H1 (cell line): ENCODE results near the gene SELENOI. TPM values are rescaled to one million over a fixed set of nuclear protein-coding genes. Genes with fewer than 3 reads are reported as not detected.

ENCODE experiments used
- CTCF ChIA-PET: fragments of 300-600 bp; sonication (Branson Sonifier 250); formaldehyde crosslinking; loops from one replicate; lab custom pipeline; 2021; ENCODE audit not compliant: partially characterized antibody; lab: Charles Lee
- POLR2A ChIA-PET: fragments of 300-600 bp; sonication (Branson Sonifier 250); formaldehyde crosslinking; loops from one replicate; lab custom pipeline; 2021; ENCODE audit warnings: inconsistent platforms; ENCODE audit not compliant: partially characterized antibody; lab: Charles Lee
- DNase-seq, 2 experiments: peaks; one replicate each; pipeline versions ENCODE4 v3.0.0 to v3.0.0-alpha.2; 2010 to 2022; ENCODE audit warnings: low spot score in 2 of 2, low read depth in 1 of 2, mixed read lengths in 1 of 2
- FAIRE-seq: peaks from 2 replicates; lab custom pipeline; 2011; peaks lifted over from hg19 to GRCh38; lab: Jason Lieb, UNC
- H2AFZ ChIP-seq: 2 replicates; pipeline ENCODE4 v1.8.1; 2012; ENCODE audit warnings: low read length, inconsistent platforms
- H2AK5ac ChIP-seq: 2 replicates; pipeline ENCODE4 v1.6.1; 2013; ENCODE audit warnings: low read depth, low read length
- H2BK120ac ChIP-seq: replicated peaks from 2 replicates; pipeline ENCODE3; 2013; ENCODE audit warnings: low read depth, low read length, inconsistent platforms
- H2BK12ac ChIP-seq: 2 replicates; pipeline ENCODE4 v1.6.1; 2013; ENCODE audit warnings: low read depth, low read length
- H2BK15ac ChIP-seq: 2 replicates; pipeline ENCODE4 v1.6.1; 2013; ENCODE audit warnings: low read length
- H2BK20ac ChIP-seq: 2 replicates; pipeline ENCODE4 v1.6.1; 2013; ENCODE audit warnings: low read length
- H2BK5ac ChIP-seq: 2 replicates; pipeline ENCODE4 v1.6.1; 2013; ENCODE audit warnings: low read depth, low read length
- H3K14ac ChIP-seq: 2 replicates; pipeline ENCODE4 v1.6.1; 2013; ENCODE audit warnings: inconsistent platforms; ENCODE audit not compliant: insufficient read length
- H3K18ac ChIP-seq: 2 replicates; pipeline ENCODE4 v1.6.1; 2013; ENCODE audit warnings: low read length; ENCODE audit errors: extremely low read depth
- H3K23ac ChIP-seq: 2 replicates; pipeline ENCODE4 v1.6.1; 2013; ENCODE audit warnings: inconsistent platforms; ENCODE audit not compliant: insufficient read length
- H3K23me2 ChIP-seq: 2 replicates; pipeline ENCODE4 v1.6.1; 2013; ENCODE audit warnings: low read depth, low read length
- H3K27ac ChIP-seq: 2 replicates; pipeline ENCODE4 v1.6.1; 2011; ENCODE audit warnings: low read depth, low read length, inconsistent platforms
- H3K27me3 ChIP-seq, 4 experiments: replicated peaks in 1 of 4; 1 replicate in 1 of 4; 2 replicates in 3 of 4; pipeline versions ENCODE4 v1.6.1 to v1.8.1; 2011 to 2013; ENCODE audit warnings: low read length in 3 of 4, mild to moderate bottlenecking in 3 of 4, inconsistent platforms in 2 of 4, mixed read lengths in 2 of 4, moderate library complexity in 1 of 4; ENCODE audit not compliant: control insufficient read depth in 3 of 4, insufficient read depth in 3 of 4; ENCODE audit errors: extremely low read depth in 1 of 4
- H3K36me3 ChIP-seq, 4 experiments: 2 replicates each; pipeline versions ENCODE4 v1.6.1 to v1.8.1; 2011 to 2013; ENCODE audit warnings: mild to moderate bottlenecking in 4 of 4, low read length in 3 of 4, moderate library complexity in 2 of 4, control low read depth in 1 of 4, inconsistent platforms in 1 of 4; ENCODE audit not compliant: insufficient read depth in 4 of 4, control insufficient read depth in 2 of 4
- H3K4ac ChIP-seq: replicated peaks from 2 replicates; pipeline ENCODE3; 2013; ENCODE audit warnings: low read length, low read depth, mixed read lengths, inconsistent platforms; ENCODE audit not compliant: insufficient read length
- H3K4me1 ChIP-seq, 4 experiments: replicated peaks in 1 of 4; 1 replicate in 1 of 4; 2 replicates in 3 of 4; pipeline versions ENCODE4 v1.6.1 to v1.8.1; 2011 to 2013; ENCODE audit warnings: low read length in 3 of 4, inconsistent platforms in 2 of 4, mixed read lengths in 1 of 4; ENCODE audit not compliant: insufficient read depth in 4 of 4, control insufficient read depth in 3 of 4
- H3K4me2 ChIP-seq, 2 experiments: 2 replicates each; pipeline versions ENCODE4 v1.6.1 to v1.8.1; 2011 to 2013; ENCODE audit warnings: low read depth in 2 of 2, low read length in 2 of 2, control low read depth in 1 of 2, inconsistent platforms in 1 of 2, mild to moderate bottlenecking in 1 of 2; ENCODE audit not compliant: insufficient read depth in 1 of 2
- H3K4me3 ChIP-seq, 4 experiments: fragments of 200-600, 300-600 bp in 1 of 4; sonication (generic), shearing (Covaris generic), sonication (Bioruptor Twin) in 1 of 4; 2 replicates each; pipeline versions ENCODE4 v1.5.1 to v1.8.1; 2011 to 2016; ENCODE audit warnings: low read length in 4 of 4, low read depth in 3 of 4, control low read depth in 2 of 4, inconsistent platforms in 2 of 4, mild to moderate bottlenecking in 2 of 4, mixed read lengths in 1 of 4, moderate library complexity in 1 of 4; ENCODE audit not compliant: insufficient read depth in 2 of 4; ENCODE audit errors: extremely low read depth in 1 of 4
- H3K56ac ChIP-seq: replicated peaks from 2 replicates; pipeline ENCODE3; 2013; ENCODE audit warnings: low read depth, mild to moderate bottlenecking, mixed read lengths, low read length, inconsistent platforms; ENCODE audit not compliant: insufficient read length
- H3K79me1 ChIP-seq: 2 replicates; pipeline ENCODE4 v1.6.1; 2013; ENCODE audit warnings: low read depth, low read length, control low read depth
- H3K79me2 ChIP-seq, 2 experiments: 2 replicates each; pipeline versions ENCODE4 v1.6.1 to v1.8.1; 2012 to 2013; ENCODE audit warnings: low read length in 2 of 2, mild to moderate bottlenecking in 2 of 2, inconsistent platforms in 1 of 2; ENCODE audit not compliant: insufficient read depth in 2 of 2, control insufficient read depth in 1 of 2
- H3K9ac ChIP-seq, 4 experiments: replicated peaks in 1 of 4; 1 replicate in 1 of 4; 2 replicates in 3 of 4; pipeline versions ENCODE4 v1.6.1 to v1.8.1; 2011 to 2013; ENCODE audit warnings: low read depth in 3 of 4, low read length in 3 of 4, control low read depth in 2 of 4, mild to moderate bottlenecking in 2 of 4, moderate library complexity in 2 of 4, inconsistent platforms in 1 of 4; ENCODE audit errors: extremely low read depth in 1 of 4
- H3K9me3 ChIP-seq, 2 experiments: 2 replicates each; pipeline versions ENCODE4 v1.6.1 to v1.8.1; 2012 to 2013; ENCODE audit warnings: mild to moderate bottlenecking in 2 of 2, moderate library complexity in 2 of 2, control low read depth in 1 of 2, inconsistent platforms in 1 of 2, low read depth in 1 of 2, low read length in 1 of 2, mixed read lengths in 1 of 2; ENCODE audit not compliant: insufficient read depth in 2 of 2
- H4K20me1 ChIP-seq, 2 experiments: replicated peaks in 1 of 2; 2 replicates each; pipeline versions ENCODE3 to v1.8.1; 2011 to 2013; ENCODE audit warnings: inconsistent platforms in 2 of 2, low read length in 2 of 2, mild to moderate bottlenecking in 1 of 2; ENCODE audit not compliant: insufficient read depth in 2 of 2, control insufficient read depth in 1 of 2
- H4K5ac ChIP-seq: 2 replicates; pipeline ENCODE4 v1.6.1; 2013; ENCODE audit warnings: low read length, low read depth, mixed read lengths, inconsistent platforms; ENCODE audit not compliant: insufficient read length
- H4K8ac ChIP-seq: 2 replicates; pipeline ENCODE4 v1.8.0; 2013; ENCODE audit warnings: mild to moderate bottlenecking, moderate library complexity, low read length, inconsistent platforms; ENCODE audit not compliant: insufficient read depth; ENCODE audit errors: extremely low read depth
- H4K91ac ChIP-seq: replicated peaks from 2 replicates; pipeline ENCODE3; 2013; ENCODE audit warnings: low read length, mixed read lengths, inconsistent platforms; ENCODE audit not compliant: insufficient read length
- KDM1A ChIP-seq: fragments of 200-600, 300-600 bp; sonication (generic); IDR thresholded peaks from 2 replicates; pipeline ENCODE4 v1.7.1; 2016; ENCODE audit warnings: mild to moderate bottlenecking, low read length, borderline replicate concordance
- KDM5A ChIP-seq: fragments of 200-600 bp; IDR thresholded peaks from 2 replicates; pipeline ENCODE4 v1.7.1; 2012; ENCODE audit warnings: mild to moderate bottlenecking, low read length, inconsistent platforms, mixed read lengths
- NANOG ChIP-seq: IDR thresholded peaks from 2 replicates; pipeline ENCODE4 v1.6.1; 2011; ENCODE audit warnings: low read length, low read depth, mild to moderate bottlenecking, inconsistent platforms; ENCODE audit not compliant: insufficient read depth, poor library complexity, severe bottlenecking
- POLR2AphosphoS5 ChIP-seq: IDR thresholded peaks from 2 replicates; pipeline ENCODE4 v1.6.1; 2011; ENCODE audit warnings: low read depth, low read length
- RBBP5 ChIP-seq: IDR thresholded peaks from 2 replicates; pipeline ENCODE4 v1.7.1; 2012; ENCODE audit warnings: low read depth, mild to moderate bottlenecking, inconsistent platforms, low read length, moderate library complexity, borderline replicate concordance
- SP1 ChIP-seq: IDR thresholded peaks from 2 replicates; pipeline ENCODE4 v1.6.1; 2011; ENCODE audit warnings: low read depth, low read length
- SUZ12 ChIP-seq: fragments of 200-600 bp; sonication (generic); IDR thresholded peaks from 2 replicates; pipeline ENCODE4 v1.6.1; 2012; ENCODE audit warnings: mild to moderate bottlenecking, inconsistent platforms, low read length, moderate library complexity, mixed read lengths
- TAF1 ChIP-seq: IDR thresholded peaks from 2 replicates; pipeline ENCODE4 v1.6.1; 2011; ENCODE audit warnings: mild to moderate bottlenecking, low read depth, low read length
- ZNF274 ChIP-seq: IDR thresholded peaks from 2 replicates; pipeline ENCODE4 v1.7.0; 2012; ENCODE audit warnings: low read length, borderline replicate concordance; ENCODE audit errors: extremely low read depth
- WGBS, 2 experiments: shearing (Covaris generic) in 1 of 2; methylation state at CpG; one replicate each; pipeline versions ENCODE4 v1.1.6 to v1.1.7; 2013 to 2015; ENCODE audit warnings: low lambda C conversion rate in 2 of 2, mixed read lengths in 2 of 2, inconsistent platforms in 1 of 2, low coverage in 1 of 2, missing lambda C conversion rate in 1 of 2; ENCODE audit not compliant: insufficient replicate concordance in 2 of 2, insufficient coverage in 1 of 2, insufficient read length in 1 of 2; ENCODE audit errors: extremely low coverage in 1 of 2, missing lambda C conversion rate in 1 of 2; 5-methylcytosine and 5-hydroxymethylcytosine counted together
- polyA plus RNA-seq, 7 experiments: library from polyadenylated mRNA; depleted of rRNA in 3 of 7; stranded (reverse) in 5 of 7; unstranded in 2 of 7; fragments of >200 nt in 5 of 7; fragments of 200-250 nt in 2 of 7; gene quantifications; 1 replicate in 5 of 7; 2 replicates in 1 of 7; 4 replicates in 1 of 7; pipeline versions ENCODE4 v1.2.1 to v1.2.3, GENCODE V29; 2011 to 2013; ENCODE audit warnings: missing spikeins in 2 of 7, mixed read lengths in 2 of 7
- total RNA-seq: library from RNA; stranded (reverse); fragmentation: NEBNext Ultra II Directional; extraction: Animal tissue kit (Norgen Biotek cat#: 25700); gene quantifications from 2 replicates; pipeline ENCODE4 v1.2.1, GENCODE V29; 2021

Gene SELENOI
- total and polyA plus RNA-seq, 2 of the 8 experiments (the other 6 are each of a cell fraction or from before 2014, with no cell fraction given), result 15.9 to 63.8 TPM

- Histone ChIP-seq H3K18ac (no peak overlapping the region; the same call in 1 of the 2 replicates), H2AK5ac (0 out of 2 replicates have a peak overlapping the region, but pooled peaks have one; percentile 11), H2BK15ac (peak overlapping the region; percentile 81; the same call in 1 of the 2 replicates), H4K8ac (peak overlapping the region; percentile 28; the same call in 1 of the 2 replicates), H3K79me2 (no peaks in the 10 kb centered on the region), H4K5ac (no peak overlapping the region), H4K91ac (peak overlapping the region; percentile 26), H2BK5ac (peak overlapping the region; percentile 35; the same call in 1 of the 2 replicates), H3K27ac (no peak overlapping the region; the same call in 1 of the 2 replicates), H2AFZ (no peak overlapping the region), H3K4me1 (peaks cover 0 to 7% (median 3%) of the 10 kb centered on the region in 4 experiments; a peak in 4 of 7 replicates), H3K4me2 (no peak overlapping the region), H3K56ac (no peak overlapping the region), H3K23ac (no peak overlapping the region), H2BK20ac (no peak overlapping the region), H3K9ac (no peak overlapping the region), H3K9me3 (no peaks in the 10 kb centered on the region), H4K20me1 (no peaks in the 10 kb centered on the region), H3K4ac (no peak overlapping the region), H3K4me3 (no peak overlapping the region), H3K14ac (no peak overlapping the region), H2BK120ac (no peak overlapping the region), H3K23me2 (no peaks in the 10 kb centered on the region), H3K79me1 (no peaks in the 10 kb centered on the region), H3K27me3 (no peaks in the 10 kb centered on the region), H2BK12ac (0 out of 2 replicates have a peak overlapping the region, but pooled peaks have one; percentile 17), H3K36me3 (no peaks in the 10 kb centered on the region)
- TF ChIP-seq SUZ12 (no peak), NANOG (no peak), TAF1 (no peak), RBBP5 (no peak), ZNF274 (no peak), KDM1A (no peak), KDM5A (no peak), POLR2AphosphoS5 (no peak), SP1 (no peak)
- DNase-seq (no peak), FAIRE-seq (no peak)
- POLR2A ChIA-PET, result interaction anchor here (0.7 to 5.1 kb wide), 7 partner anchors 8 to 28 kb away, joined by 3 to 35 read pairs (median 4); partner anchors contain the start of gene SELENOI
- CTCF ChIA-PET, result interaction anchor here (0.8 to 4.6 kb wide), 18 partner anchors 8 to 203 kb away, joined by 3 to 24 read pairs (median 4); no protein-coding TSS in a partner anchor
- 83% methylated on average over 8 of the region's 8 CpGs; no CpG with 5 or more reads in 1 of the 2 experiments for WGBS, 2 experiments
Observed at GRCh38 chr2:26317377-26318105, 28.4 kb upstream of the SELENOI start.
